ENCODE results near the gene CELF4.
A peak's percentile ranks its signal among the peaks of the same experiment; 100 is the strongest.

Gene CELF4

GRCh38 chr18:37272841-37273240 lies 292.8 kb downstream of the CELF4 start:
- Histone ChIP-seq H3K27me3 (replicated peaks in 2 of 5; ENCODE audit: control insufficient read depth in 4 of 5, insufficient read depth in 5 of 5, low read length in 4 of 5) (peaks cover 0 to 62% (median 17%) of the 10 kb centered on the region in 5 experiments), H3K4me1 (ENCODE audit: control extremely low read depth in 1 of 4, control insufficient read depth in 4 of 4, insufficient read depth in 4 of 4, low read length in 3 of 4) (no peaks in the 10 kb centered on the region), H3K36me3 (ENCODE audit: control insufficient read depth in 4 of 4, insufficient read depth in 4 of 4, low read length in 3 of 4) (no peaks in the 10 kb centered on the region), H3K4me3 (ENCODE audit: control insufficient read depth in 1 of 7, extremely low read depth in 1 of 7, insufficient read depth in 4 of 7, low read depth in 2 of 7, low read length in 6 of 7) (no peak overlapping the region), H3K9me3 (ENCODE audit: control extremely low read depth in 1 of 5, control insufficient read depth in 4 of 5, insufficient read depth in 2 of 5, low read depth in 1 of 5, low read length in 4 of 5) (peaks cover 0 to 19% (median 0%) of the 10 kb centered on the region in 5 experiments), H3K27ac (ENCODE audit: insufficient read depth in 1 of 2, low read depth in 1 of 2, low read length in 2 of 2, poor library complexity in 1 of 2, severe bottlenecking in 2 of 2) (no peak overlapping the region)
- POLR2A ChIA-PET: no interaction called here
- CTCF ChIA-PET: interaction anchor here (0.5 kb wide), 1 partner anchor 17 kb away, joined by 3 read pairs; no protein-coding TSS in a partner anchor
- DNase-seq: no peak
- WGBS (ENCODE audit: insufficient coverage): 92% methylated on average over 15 of the region's 16 CpGs

DNA sequence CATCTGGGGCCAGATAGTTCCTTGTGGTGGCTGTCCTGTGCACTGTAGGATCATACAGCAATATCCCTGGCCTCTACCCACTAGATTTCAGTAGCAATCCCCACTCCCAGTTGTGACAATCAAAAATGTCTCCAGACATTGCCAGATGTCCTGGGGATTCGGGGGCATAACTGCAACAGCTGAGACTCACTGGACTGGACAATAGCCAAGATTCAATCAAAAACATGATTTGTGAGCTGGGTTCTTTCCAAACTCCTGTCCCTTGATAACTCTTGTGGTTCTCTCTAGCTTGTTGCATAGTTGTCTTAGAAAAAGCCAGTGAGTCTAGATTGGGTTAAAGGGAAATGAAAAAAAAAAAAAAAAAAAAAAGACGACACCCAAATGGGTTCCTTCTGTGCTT lies 293.4 kb downstream of the CELF4 start:
- peaks cover 0 to 56% (median 17%) of the 10 kb centered on the region in 5 experiments for H3K27me3 ChIP-seq (replicated peaks in 2 of 5; ENCODE audit: control insufficient read depth in 4 of 5, insufficient read depth in 5 of 5, low read length in 4 of 5)
- H3K4me1 ChIP-seq (ENCODE audit: control extremely low read depth in 1 of 4, control insufficient read depth in 4 of 4, insufficient read depth in 4 of 4, low read length in 3 of 4): no peaks in the 10 kb centered on the region
- H3K27ac ChIP-seq (ENCODE audit: insufficient read depth in 1 of 2, low read depth in 1 of 2, low read length in 2 of 2, poor library complexity in 1 of 2, severe bottlenecking in 2 of 2): no peak overlapping the region
- no peak overlapping the region for H3K4me3 ChIP-seq (ENCODE audit: control insufficient read depth in 1 of 7, extremely low read depth in 1 of 7, insufficient read depth in 4 of 7, low read depth in 2 of 7, low read length in 6 of 7)
- ChIA-PET POLR2A (no interaction called here), CTCF (interaction anchor here (0.5 kb wide), 1 partner anchor 17 kb away, joined by 3 read pairs; no protein-coding TSS in a partner anchor)
- DNase-seq: no peak
- no peaks in the 10 kb centered on the region for H3K36me3 ChIP-seq (ENCODE audit: control insufficient read depth in 4 of 4, insufficient read depth in 4 of 4, low read length in 3 of 4)
- H3K9me3 ChIP-seq (ENCODE audit: control extremely low read depth in 1 of 5, control insufficient read depth in 4 of 5, insufficient read depth in 2 of 5, low read depth in 1 of 5, low read length in 4 of 5): peaks cover 0 to 19% (median 0%) of the 10 kb centered on the region in 5 experiments
- WGBS (ENCODE audit: insufficient coverage): 33% methylated on average over 1 of the region's 2 CpGs

- Histone ChIP-seq H3K4me3 (ENCODE audit: control insufficient read depth in 1 of 7, extremely low read depth in 1 of 7, insufficient read depth in 4 of 7, low read depth in 2 of 7, low read length in 6 of 7) (no peak overlapping the region), H3K4me1 (ENCODE audit: control extremely low read depth in 1 of 4, control insufficient read depth in 4 of 4, insufficient read depth in 4 of 4, low read length in 3 of 4) (no peaks in the 10 kb centered on the region), H3K9me3 (ENCODE audit: control extremely low read depth in 1 of 5, control insufficient read depth in 4 of 5, insufficient read depth in 2 of 5, low read depth in 1 of 5, low read length in 4 of 5) (peaks cover 0 to 6% (median 0%) of the 10 kb centered on the region in 5 experiments), H3K27me3 (replicated peaks in 2 of 5; ENCODE audit: control insufficient read depth in 4 of 5, insufficient read depth in 5 of 5, low read length in 4 of 5) (peaks cover 0 to 43% (median 12%) of the 10 kb centered on the region in 5 experiments), H3K27ac (ENCODE audit: insufficient read depth in 1 of 2, low read depth in 1 of 2, low read length in 2 of 2, poor library complexity in 1 of 2, severe bottlenecking in 2 of 2) (no peak overlapping the region), H3K36me3 (ENCODE audit: control insufficient read depth in 4 of 4, insufficient read depth in 4 of 4, low read length in 3 of 4) (no peaks in the 10 kb centered on the region)
- 90% methylated on average over 5 of the region's 7 CpGs for WGBS (ENCODE audit: insufficient coverage)
- ChIA-PET CTCF (no interaction called here), POLR2A (no interaction called here)
- no peak for DNase-seq
Measured at GRCh38 chr18:37270666-37271052, 294.9 kb downstream of the CELF4 start.

DNA sequence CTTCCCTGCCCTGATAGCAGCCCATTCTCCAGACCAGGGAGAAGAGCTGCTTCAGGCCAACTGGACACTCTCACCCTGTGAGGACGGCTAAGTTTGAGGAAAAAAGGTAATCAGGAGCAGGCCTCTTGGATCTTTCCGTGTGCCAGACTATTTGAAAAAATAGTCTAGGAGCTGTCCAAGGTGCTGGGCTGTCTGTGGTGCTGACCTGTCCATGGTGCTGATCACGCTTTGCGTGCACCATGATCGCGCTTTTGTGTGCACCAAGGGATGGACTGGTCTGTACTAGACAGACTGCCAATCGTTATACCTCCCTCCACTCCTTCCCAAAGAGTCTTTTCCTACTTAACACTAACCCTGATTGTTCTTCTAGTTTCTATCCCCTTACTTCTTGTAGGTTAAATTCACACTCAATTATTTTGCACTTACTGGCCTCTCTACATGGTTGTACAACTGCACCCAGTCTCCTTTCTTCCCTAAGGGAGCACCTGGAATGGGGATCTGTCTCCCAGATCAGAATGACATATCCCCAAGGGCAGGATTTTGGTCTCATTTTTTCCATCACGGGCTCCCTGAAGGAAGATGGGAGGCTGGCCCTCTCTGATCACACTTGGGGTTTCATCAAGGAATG lies 295.4 kb downstream of the CELF4 start:
- Histone ChIP-seq H3K4me1 (ENCODE audit: control extremely low read depth in 1 of 4, control insufficient read depth in 4 of 4, insufficient read depth in 4 of 4, low read length in 3 of 4) (no peaks in the 10 kb centered on the region), H3K4me3 (ENCODE audit: control insufficient read depth in 1 of 7, extremely low read depth in 1 of 7, insufficient read depth in 4 of 7, low read depth in 2 of 7, low read length in 6 of 7) (no peak overlapping the region), H3K9me3 (ENCODE audit: control extremely low read depth in 1 of 5, control insufficient read depth in 4 of 5, insufficient read depth in 2 of 5, low read depth in 1 of 5, low read length in 4 of 5) (peaks cover 0 to 2% (median 0%) of the 10 kb centered on the region in 5 experiments), H3K36me3 (ENCODE audit: control insufficient read depth in 4 of 4, insufficient read depth in 4 of 4, low read length in 3 of 4) (no peaks in the 10 kb centered on the region), H3K27me3 (replicated peaks in 2 of 5; ENCODE audit: control insufficient read depth in 4 of 5, insufficient read depth in 5 of 5, low read length in 4 of 5) (peaks cover 0 to 38% (median 10%) of the 10 kb centered on the region in 5 experiments), H3K27ac (ENCODE audit: insufficient read depth in 1 of 2, low read depth in 1 of 2, low read length in 2 of 2, poor library complexity in 1 of 2, severe bottlenecking in 2 of 2) (no peak overlapping the region)
- 18% methylated on average over 8 of the region's 8 CpGs for WGBS (ENCODE audit: insufficient coverage)
- POLR2A ChIA-PET: no interaction called here
- DNase-seq: peak; percentile 52 to 80 (median 74)
- CTCF ChIA-PET: no interaction called here

DNA sequence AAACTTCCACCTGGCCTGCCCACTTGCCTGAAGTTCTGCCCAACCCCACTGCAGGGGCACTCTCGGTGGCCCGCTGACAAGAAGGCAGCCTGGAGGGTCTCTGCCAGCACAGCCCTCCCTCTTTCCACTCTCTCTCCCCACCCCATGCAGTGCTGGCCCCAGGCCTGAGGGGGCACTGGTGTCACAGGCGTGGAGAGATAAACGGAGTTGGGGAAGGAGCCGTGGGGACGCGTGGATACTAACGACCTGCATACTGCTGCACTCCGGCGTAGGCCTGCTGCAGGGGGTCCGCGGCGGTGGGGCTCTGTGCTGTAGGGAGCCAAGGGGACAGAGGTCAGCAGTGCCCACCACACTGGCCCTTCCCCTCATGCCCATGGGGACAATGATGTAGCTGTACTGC lies 299.3 kb downstream of the CELF4 start:
- Histone ChIP-seq H3K27me3 (replicated peaks in 2 of 5; ENCODE audit: control insufficient read depth in 4 of 5, insufficient read depth in 5 of 5, low read length in 4 of 5) (peaks cover 0 to 6% (median 4%) of the 10 kb centered on the region in 5 experiments), H3K4me1 (ENCODE audit: control extremely low read depth in 1 of 4, control insufficient read depth in 4 of 4, insufficient read depth in 4 of 4, low read length in 3 of 4) (no peaks in the 10 kb centered on the region), H3K36me3 (ENCODE audit: control insufficient read depth in 4 of 4, insufficient read depth in 4 of 4, low read length in 3 of 4) (no peaks in the 10 kb centered on the region), H3K27ac (ENCODE audit: insufficient read depth in 1 of 2, low read depth in 1 of 2, low read length in 2 of 2, poor library complexity in 1 of 2, severe bottlenecking in 2 of 2) (no peak overlapping the region), H3K4me3 (ENCODE audit: control insufficient read depth in 1 of 7, extremely low read depth in 1 of 7, insufficient read depth in 4 of 7, low read depth in 2 of 7, low read length in 6 of 7) (no peak overlapping the region), H3K9me3 (ENCODE audit: control extremely low read depth in 1 of 5, control insufficient read depth in 4 of 5, insufficient read depth in 2 of 5, low read depth in 1 of 5, low read length in 4 of 5) (no peaks in the 10 kb centered on the region)
- 30% methylated on average over 11 of the region's 13 CpGs for WGBS (ENCODE audit: insufficient coverage)
- POLR2A ChIA-PET: no interaction called here
- peak in 1 of 3 donors; percentile 10 for DNase-seq
- CTCF ChIA-PET: interaction anchor here (0.5 kb wide), 1 partner anchor 102 kb away, joined by 3 read pairs; no protein-coding TSS in a partner anchor

GRCh38 chr18:37265382-37265781 lies 300.2 kb downstream of the CELF4 start:
- 81% methylated on average over 2 of the region's 2 CpGs for WGBS (ENCODE audit: insufficient coverage)

GRCh38 chr18:37264956-37265355 lies 300.6 kb downstream of the CELF4 start:
- Histone ChIP-seq H3K27ac (ENCODE audit: insufficient read depth in 1 of 2, low read depth in 1 of 2, low read length in 2 of 2, poor library complexity in 1 of 2, severe bottlenecking in 2 of 2) (no peak overlapping the region), H3K9me3 (ENCODE audit: control extremely low read depth in 1 of 5, control insufficient read depth in 4 of 5, insufficient read depth in 2 of 5, low read depth in 1 of 5, low read length in 4 of 5) (no peaks in the 10 kb centered on the region), H3K4me1 (ENCODE audit: control extremely low read depth in 1 of 4, control insufficient read depth in 4 of 4, insufficient read depth in 4 of 4, low read length in 3 of 4) (no peaks in the 10 kb centered on the region), H3K36me3 (ENCODE audit: control insufficient read depth in 4 of 4, insufficient read depth in 4 of 4, low read length in 3 of 4) (no peaks in the 10 kb centered on the region), H3K27me3 (replicated peaks in 2 of 5; ENCODE audit: control insufficient read depth in 4 of 5, insufficient read depth in 5 of 5, low read length in 4 of 5) (peaks cover 0 to 16% (median 7%) of the 10 kb centered on the region in 5 experiments), H3K4me3 (ENCODE audit: control insufficient read depth in 1 of 7, extremely low read depth in 1 of 7, insufficient read depth in 4 of 7, low read depth in 2 of 7, low read length in 6 of 7) (no peak overlapping the region)
- CTCF ChIA-PET: no interaction called here
- no peak for DNase-seq
- WGBS (ENCODE audit: insufficient coverage): 93% methylated on average over 12 of the region's 14 CpGs
- POLR2A ChIA-PET: no interaction called here

More at GRCh38 chr18:37265382-37265781, 300.2 kb downstream of the CELF4 start:
- CTCF ChIA-PET: no interaction called here
- H3K9me3 ChIP-seq (ENCODE audit: control extremely low read depth in 1 of 5, control insufficient read depth in 4 of 5, insufficient read depth in 2 of 5, low read depth in 1 of 5, low read length in 4 of 5): no peaks in the 10 kb centered on the region
- no peak for DNase-seq
- no peaks in the 10 kb centered on the region for H3K4me1 ChIP-seq (ENCODE audit: control extremely low read depth in 1 of 4, control insufficient read depth in 4 of 4, insufficient read depth in 4 of 4, low read length in 3 of 4)
- peaks cover 0 to 12% (median 7%) of the 10 kb centered on the region in 5 experiments for H3K27me3 ChIP-seq (replicated peaks in 2 of 5; ENCODE audit: control insufficient read depth in 4 of 5, insufficient read depth in 5 of 5, low read length in 4 of 5)
- no peaks in the 10 kb centered on the region for H3K36me3 ChIP-seq (ENCODE audit: control insufficient read depth in 4 of 4, insufficient read depth in 4 of 4, low read length in 3 of 4)
- no peak overlapping the region for H3K4me3 ChIP-seq (ENCODE audit: control insufficient read depth in 1 of 7, extremely low read depth in 1 of 7, insufficient read depth in 4 of 7, low read depth in 2 of 7, low read length in 6 of 7)
- POLR2A ChIA-PET: no interaction called here
- H3K27ac ChIP-seq (ENCODE audit: insufficient read depth in 1 of 2, low read depth in 1 of 2, low read length in 2 of 2, poor library complexity in 1 of 2, severe bottlenecking in 2 of 2): no peak overlapping the region

All from common myeloid progenitor, CD34-positive (primary cell).